Activated CD4-positive, alpha-beta T cell treated with anti-CD3 and anti-CD28 coated beads for 48 hours (primary cell): ENCODE measurements around the gene ABHD12.

Experiments used
- DNase-seq: peaks from one replicate; pipeline ENCODE4 v3.0.0-alpha.2; 2020

ABHD12 gene

DNA sequence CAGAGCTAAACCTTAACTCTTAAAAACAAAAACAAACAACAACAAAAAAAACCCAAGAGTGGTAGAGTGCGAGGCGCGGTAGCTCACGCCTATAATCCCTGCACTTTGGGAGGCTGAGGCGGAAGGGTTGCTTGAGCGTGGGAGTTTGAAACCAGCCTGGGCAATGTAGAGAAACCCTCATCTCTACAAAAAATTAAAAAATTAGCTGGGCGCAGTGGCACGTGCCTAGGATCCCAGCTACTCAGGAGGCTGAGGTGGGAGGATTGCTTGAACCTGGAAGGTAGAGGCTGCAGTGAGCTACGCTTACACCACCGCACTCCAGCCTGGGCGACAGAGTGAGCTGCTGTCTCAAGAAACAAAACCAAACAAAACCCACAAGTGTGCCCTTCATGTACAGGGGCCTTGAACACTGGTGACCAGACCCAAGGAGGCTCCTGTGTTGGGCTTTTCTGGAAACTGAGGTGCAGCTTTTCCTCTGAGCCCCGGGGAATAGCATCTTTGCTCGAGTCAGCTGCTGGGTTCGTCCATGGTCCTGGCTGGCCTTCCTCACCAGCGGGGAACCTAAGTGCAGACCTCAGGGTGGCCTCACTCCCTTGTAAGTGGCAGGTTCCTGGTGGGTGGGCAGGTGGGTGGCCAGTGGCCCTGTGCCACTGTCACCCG is 102.9 kb downstream of the ABHD12 start:
- DNase-seq, result no peak

DNA sequence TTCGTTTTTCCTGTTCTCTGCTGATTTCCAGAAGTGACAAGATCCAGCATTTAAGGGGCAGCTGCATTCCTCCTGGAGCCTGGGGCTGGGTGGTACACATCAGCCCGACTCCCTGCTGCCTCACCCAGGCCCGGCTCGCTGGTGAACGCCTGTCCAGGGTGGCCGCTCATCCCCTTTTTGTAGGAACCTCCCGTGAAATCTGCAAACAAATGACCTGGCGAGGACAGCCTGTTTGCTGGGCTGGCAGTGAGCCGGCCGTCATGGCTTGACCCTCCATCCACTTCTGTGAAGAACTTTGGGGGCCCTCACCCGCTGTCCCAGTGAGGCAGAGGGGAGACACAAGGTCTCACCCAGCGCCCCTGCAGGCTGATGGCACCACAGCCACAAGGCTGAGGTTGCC is 103.7 kb downstream of the ABHD12 start:
- DNase-seq, result no peak

DNA sequence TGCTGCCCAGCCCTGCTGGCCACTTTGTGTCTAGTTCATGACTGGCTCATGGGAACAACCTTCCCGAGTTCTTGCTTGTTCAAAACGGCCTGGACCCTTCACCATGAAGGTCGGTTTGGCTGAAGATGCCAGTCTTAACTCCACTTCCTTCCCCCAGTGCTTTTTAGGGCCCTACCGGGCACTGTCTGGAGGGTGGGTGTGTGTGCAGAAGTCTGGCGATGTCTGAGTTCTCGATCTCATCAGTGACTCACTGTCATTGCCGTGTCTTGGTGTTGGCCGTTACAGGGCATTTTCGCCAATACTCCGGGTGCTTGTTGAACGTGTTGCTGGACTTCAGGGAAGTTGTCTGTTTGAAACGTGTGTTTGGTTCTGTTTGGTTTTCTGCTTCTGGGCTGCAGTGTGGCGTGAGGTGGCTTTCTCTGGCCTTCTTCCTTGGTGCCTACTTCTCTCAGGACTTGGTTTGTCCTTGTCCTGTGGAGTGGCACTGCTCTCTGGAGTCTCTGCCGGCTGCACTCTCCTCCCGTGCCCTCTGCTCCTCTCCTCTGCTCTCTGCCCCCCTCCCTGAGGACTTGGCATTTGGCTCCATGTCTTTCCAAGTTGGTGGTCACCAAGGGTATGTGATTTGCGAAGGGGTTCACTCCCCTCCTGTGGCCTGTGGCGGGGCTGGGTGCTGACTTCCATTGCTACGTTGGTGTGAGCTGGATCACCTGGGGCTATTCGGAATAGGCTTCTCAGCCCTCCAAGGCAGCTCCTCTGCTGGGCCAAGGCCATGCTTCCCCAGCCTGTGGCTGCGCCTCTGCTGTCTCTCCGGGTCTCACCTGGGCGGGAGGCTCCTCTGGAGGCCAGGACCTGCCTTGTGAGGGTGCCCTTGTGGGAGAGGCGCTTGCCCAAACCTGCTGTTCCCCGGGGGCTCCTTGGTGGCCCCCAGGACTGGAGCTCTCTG is 104.5 kb downstream of the ABHD12 start:
- DNase-seq, result no peak

DNA sequence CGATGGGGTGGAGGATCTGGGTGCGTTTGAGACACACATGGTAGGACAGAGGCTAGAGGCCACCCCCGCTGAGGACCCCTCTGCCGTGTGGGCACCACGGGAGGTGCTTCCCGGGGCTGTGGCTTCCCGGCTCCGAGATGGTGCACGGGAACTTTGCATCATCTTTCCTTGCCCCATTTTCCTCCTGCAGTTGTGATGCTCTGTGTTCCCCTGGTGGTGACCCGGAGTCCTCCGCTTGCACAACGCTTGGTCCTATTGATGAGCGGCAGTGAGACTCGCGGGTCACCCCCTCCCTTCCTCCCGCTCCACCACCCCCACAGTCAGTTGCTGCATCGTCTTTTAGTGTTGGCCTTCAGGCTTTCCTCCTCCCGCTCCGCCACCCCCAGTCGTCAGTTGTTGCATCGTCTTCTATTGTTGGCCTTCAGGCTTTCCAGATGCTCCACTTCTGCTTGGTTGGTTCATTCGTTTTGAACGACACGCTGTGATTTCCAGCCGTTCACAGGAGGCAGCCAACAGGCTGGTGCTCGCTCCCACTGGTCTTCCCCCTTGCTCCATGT is 105.5 kb downstream of the ABHD12 start:
- DNase-seq, result no peak

DNA sequence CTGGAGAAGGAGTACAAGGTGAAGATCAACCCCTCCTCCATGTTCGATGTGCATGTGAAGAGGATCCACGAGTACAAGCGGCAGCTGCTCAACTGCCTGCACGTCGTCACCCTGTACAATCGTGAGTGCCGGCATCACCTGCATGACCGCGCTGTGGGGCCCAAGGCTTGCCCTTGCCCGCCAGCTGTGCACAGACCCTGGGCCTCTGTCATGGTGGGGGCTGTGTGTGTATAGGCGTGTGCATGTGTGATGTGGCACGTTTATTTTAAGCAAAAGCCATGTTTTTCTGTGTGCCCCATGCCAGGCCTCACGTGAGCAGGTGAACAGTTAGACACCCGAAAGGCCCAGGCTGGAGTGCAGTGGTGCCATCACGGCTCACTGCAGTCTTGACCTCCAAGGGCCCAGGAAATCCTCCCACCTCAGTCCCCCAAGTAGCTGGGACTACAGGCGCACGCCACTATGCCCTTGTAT is 106.5 kb downstream of the ABHD12 start:
- no peak for DNase-seq

DNA sequence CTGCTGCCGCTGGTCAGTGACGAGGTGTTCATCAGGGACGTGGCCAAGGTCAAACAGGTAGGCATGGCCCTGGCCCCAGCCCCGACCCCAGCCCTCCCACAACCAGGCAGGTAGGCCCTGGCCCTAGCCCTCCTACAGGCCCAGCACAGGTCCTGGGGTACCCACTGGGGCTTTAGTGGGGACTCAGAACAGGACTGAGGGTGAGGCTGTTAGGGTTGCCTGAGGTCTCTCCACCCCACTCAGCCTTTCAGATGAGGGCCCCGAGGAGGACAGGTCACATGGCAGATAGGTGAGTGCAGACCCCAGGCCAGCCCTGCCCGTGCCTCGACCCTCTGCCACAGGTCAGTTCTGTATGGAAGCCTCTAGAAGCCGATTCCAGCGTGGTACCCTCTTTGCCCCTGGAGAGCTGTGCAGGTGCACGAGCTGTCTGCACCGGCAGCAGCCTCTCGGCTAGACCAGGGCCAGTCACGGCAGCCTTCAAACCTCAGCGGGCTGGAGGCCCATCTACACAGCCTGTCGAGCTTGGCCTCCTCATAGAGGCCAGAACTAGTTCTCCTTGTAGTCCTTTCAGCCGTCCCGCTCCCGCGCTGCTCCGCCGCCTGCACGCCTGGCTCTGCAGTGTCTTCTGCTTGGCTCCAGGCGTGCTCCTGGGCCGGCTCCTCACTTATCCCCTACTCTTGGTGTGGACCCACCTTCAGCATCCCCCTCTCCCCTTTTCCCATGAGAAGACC is 107.2 kb downstream of the ABHD12 start:
- no peak for DNase-seq

DNA sequence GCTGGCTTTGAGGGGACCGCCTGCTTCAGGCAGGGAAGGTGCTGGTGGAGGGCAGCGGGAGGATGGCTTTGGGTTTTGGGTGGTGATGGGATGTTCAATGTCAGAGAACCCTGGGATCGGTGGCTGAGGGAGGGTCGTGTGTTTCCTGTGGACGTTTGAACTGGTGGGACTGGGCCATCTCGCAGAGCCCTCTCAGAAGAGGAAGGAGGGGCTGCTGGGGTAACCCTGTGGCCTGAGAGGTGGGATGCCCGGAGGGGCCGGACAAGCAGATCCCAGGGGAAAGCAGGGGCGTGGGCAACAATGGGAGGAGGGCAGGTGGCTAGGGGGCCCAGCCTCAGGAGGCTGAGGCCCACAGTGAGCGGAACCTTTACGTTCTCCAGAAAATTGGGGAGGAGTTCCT is 107.8 kb downstream of the ABHD12 start:
- DNase-seq, result no peak

DNA sequence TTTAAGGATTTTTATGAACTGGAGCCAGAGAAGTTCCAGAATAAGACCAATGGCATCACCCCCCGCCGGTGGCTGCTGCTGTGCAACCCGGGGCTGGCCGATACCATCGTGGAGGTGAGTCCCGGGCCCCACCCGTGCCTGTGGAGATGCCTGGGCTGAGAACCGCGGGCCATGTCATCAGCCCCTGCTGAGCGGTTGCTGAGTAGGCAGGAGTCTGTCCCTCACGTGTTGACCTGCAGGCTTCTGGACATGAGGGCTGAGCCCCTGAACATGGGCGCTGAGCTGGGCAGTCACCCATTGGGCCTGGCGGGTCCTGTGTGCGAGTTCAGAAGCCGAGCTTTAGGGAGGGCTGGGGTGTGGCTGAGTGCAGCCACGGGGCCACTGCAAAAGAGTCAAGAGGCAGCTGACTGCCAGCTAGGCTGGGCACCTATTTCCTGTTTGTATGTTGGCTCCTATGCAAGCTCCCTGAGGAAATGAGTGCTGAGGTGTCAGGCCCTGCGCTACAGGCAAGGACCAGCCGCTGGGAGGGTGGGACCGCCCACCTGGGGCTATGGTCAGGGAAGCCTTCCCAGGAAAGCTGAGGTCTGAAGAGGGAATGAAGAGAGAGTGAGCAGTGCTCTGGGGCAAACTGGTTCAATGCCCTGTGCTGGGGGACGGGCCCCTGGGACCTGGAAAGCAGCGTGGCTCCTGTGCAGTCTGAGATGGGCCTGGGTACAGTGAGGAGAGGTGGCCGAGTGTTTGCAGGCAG is 108.4 kb downstream of the ABHD12 start:
- no peak for DNase-seq

DNA sequence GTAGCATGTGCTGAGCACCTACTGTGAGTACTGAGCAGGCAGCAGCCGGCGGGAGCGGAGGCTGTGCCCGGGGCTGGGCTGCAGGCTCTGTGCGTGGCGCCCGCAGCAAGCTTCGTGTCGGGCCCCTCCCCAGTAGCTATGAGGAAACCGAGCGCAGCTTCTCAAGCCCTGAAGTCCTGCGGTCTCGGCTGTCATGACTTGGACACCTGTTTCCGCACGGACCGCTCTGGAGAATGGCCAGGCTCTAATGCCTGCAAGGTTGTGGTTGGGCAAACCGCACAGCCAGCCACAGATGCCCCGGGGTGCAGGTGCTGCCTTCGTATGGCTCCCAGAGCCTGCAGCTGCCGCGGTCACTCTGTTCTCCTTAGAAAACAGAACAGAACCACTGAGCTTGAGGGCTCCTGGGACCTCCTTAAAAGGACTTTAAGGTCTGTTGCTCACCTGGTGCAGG is 109.1 kb downstream of the ABHD12 start:
- DNase-seq, result no peak

DNA sequence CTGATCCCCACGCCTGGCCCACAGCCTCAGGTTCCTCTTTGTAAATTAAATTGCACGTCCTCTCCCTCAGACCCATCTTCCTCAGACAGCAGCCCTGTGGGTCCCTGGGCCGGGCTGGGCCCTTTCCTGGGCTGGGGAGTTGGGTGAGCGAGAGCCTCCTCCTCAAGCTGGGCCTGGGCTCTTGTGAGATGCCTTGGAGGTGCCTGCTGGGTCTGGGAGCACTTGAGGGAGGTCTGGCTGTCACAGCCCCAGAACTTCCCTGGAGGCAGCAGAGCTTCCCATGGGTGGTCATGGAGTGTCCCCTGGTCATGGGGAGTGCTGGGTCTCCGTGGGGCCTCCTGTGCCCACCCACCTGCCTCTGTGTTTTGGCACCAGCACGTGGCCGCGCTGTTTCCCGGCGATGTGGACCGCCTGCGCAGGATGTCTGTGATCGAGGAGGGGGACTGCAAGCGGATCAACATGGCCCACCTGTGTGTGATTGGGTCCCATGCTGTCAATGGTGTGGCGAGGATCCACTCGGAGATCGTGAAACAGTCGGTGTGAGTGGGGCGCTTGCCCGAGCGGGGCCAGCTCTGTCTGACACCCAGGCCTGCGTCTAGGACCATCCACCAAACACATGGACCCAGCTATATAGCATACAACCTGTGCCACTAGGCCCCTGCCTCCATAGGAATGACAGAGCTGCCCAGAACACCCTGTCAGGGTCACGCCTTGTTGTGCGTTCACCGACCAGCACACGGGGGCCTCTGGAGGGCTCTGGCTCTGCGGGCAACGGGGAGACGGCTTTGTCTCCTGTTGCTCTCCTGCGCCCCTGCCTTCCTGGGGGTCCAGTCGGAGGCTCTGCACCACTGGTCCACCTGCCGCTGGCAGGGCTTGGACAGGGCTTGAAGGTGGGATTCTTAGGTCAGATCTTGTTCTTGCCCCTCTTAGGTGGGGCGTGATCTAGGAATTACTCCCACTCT is 109.8 kb downstream of the ABHD12 start:
- DNase-seq, result no peak

DNA sequence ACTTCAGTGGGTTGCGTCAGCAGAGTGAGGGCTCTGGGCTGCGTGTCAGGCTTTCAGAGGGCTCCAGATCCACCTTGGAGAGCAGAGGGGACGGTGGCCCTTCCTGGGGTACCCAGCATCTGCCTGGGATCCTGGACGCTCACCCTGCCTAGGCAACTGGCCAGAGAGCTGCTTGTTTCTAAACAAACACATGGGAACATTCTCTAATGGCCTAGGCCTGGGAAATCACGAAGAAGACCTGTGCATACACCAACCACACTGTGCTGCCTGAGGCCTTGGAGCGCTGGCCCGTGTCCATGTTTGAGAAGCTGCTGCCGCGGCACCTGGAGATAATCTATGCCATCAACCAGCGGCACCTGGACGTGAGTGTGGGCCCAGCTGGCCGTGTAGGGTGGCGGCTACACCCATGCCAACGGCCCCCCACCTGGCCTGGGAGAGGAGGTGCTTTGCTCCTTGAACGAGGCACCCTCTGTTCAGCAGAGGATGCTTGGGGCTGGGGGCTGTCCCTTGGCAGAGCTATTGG is 110.5 kb downstream of the ABHD12 start:
- no peak for DNase-seq

DNA sequence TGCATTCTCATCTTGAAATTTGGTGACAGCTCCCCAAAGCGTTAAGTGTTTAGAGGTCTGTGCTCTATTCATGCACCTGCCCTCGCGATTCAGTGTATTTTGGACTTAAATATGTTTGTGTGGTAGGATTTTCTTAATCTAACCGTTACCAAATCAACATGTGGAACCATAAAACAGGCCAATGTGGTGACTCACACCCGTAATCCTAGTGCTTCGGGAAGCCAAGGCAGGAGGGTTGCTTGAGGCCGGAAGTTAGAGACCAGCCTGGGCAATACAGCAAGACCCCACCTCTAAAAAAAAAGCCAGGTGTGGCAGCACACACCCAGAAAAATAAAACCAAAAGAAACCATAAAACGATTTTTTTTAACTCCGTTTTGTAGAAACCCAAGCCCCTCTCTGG is 111.2 kb downstream of the ABHD12 start:
- DNase-seq, result no peak

DNA sequence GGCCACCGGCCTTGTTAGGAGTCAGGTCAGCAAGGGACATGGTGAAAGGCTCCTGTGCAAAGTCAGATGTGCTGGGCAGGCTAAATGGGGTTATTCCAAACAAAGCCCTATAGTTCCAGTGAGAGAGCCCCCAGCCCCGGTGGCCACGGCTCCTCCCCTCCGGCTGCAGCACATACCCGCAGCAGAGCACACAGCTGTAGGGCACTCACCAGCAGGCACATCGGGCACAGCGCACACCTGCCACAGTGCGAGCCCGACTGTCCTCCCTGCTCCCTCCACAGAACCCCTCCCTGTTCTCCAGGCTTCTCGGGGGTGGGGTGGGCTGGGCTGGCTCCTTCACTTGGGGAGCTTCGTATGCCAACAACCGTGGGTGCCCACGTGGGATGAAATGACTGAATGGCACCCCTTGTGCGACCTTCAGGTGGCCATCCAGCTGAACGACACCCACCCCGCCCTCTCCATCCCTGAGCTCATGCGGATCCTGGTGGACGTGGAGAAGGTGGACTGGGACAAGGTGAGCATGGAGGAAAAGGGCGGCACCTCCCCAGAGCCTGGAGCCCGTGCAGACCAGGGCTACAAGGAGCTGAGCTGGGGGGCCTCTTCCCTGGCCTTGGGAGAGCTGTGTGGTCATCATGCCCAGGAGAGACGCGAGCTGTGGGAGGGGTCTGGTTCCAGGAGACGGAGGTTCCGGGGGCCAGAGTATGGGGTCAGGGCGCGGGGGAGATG is 111.8 kb downstream of the ABHD12 start:
- DNase-seq, result no peak

DNA sequence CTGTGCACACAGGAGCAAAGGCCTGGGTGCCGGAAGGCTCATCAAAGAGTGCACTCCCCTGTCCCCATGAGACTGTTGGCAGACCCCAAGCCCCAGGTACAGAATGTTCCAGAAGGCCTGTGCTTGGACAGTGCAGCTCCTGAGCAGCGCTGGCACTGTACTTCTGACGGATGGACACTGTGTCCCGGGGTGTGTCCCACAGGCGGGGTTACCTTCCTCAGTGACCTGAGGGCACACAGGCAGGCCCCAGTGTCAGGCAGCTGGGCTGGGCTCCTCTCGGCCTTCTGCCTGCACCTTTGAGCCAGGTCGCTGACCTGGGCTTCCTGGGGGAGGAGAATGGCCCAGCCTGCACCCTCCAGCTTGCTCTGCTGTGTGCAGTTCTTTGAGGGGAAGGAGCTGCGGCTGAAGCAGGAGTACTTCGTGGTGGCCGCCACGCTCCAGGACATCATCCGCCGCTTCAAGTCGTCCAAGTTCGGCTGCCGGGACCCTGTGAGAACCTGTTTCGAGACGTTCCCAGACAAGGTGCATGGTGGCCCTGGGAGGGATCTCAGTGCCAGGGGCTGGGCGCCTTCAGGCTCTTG is 112.6 kb downstream of the ABHD12 start:
- peak; percentile 2 for DNase-seq

DNA sequence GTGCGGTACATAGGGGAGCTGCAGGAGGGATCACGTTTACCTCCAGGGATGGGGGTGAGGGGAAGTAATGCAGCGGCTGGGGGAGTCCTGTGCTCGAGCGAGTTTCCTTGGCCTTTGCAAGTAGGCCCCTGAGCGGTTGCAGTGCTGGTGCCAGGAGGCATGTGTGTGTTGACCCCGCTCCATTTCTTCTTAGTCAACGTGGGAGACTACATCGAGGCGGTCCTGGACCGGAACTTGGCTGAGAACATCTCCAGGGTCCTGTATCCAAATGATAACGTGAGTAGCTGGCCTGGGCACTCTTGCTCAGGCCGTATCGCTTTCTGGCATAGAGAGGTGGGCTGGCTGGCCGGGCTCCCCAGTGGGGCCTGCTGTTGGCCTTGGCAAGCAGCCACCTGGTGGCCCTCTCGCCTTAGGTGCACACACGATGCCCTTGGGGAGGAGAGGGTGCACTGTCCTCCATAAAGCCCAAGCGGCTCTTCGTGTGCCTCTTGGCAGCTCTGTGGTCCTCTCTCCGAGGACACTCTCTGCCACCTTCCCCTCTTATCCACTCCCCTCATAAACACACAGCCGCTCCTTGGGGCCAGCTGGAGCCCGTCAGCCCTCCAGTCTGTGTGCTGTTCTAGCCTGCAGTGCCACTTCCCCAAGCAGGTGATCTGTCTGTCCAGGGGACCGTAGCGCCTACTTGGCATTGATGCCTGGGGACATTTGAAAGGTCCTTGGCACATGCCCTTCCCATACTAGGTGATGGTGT is 113.4 kb downstream of the ABHD12 start:
- DNase-seq, result peak; percentile 1

DNA sequence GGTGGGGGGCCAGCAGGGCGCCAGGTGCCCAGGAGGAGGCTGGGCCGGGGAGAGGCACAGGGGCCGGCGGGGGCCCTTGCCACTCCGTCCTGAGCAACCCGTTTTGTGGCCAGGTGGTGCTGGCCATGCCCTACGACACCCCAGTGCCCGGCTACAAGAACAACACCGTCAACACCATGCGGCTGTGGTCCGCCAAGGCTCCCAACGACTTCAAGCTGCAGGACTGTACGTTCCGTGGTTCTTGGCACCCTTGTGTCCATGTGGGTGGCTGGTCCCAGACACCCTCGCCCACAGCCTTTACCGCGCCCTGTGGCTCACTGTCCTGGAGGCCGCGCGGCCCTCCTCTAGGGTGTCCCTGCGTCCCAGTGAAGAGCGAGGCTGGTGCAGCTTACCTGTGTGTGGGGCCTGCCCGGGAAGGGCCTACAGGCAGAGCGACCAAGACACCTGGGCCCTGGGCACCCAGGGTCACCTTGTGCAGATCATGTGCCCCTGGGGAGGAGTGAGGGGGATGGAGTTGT is 114.0 kb downstream of the ABHD12 start:
- DNase-seq, result no peak

DNA sequence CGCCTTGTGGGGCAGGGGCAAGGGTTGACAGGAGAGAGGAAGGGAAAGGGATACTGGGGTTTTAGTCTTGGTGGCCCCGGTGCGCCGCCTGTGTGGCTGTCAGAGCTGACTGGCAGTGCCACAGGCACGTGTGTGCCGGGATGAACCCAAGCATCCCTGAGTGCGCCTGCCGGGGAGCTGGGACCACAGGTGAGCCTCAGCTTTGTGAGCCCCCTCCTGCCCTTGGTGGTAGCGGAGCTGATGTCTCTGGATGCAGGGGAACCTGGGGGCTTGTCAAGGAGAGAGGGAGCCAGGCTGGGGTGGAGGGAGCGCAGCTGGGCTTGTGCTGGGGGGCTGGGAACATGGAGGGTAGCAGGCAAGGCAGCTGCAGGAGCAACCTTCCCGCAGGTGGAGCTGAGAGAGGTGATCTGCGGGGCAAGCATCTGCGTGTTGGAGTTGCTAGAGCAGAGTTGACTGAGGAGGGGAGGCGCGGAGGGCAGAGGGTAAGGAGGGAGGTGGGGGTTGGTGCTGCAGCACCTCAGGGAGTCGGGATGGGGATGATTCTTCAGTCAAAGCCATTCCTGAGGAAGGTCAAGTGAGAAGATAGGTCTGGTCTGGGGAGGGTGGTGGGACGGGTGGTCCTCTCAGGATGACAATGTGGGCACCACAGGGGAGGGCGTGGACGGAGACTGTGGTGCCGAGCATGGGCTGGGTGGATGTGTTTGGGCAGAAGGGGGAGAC is 114.7 kb downstream of the ABHD12 start:
- peak; percentile 1 for DNase-seq
